Neutrophil (primary cell): Measurements from ENCODE around the gene BNC2.

ENCODE experiments used
- H3K27ac ChIP-seq: fragments of 200-600 bp; sonication (generic); 2 replicates; pipeline ENCODE4 v1.5.1; 2016; ENCODE audit warnings: mild to moderate bottlenecking, moderate library complexity
- H3K27me3 ChIP-seq: fragments of 200-600 bp; sonication (generic); 2 replicates; pipeline ENCODE4 v1.6.0; 2016; ENCODE audit warnings: mild to moderate bottlenecking
- H3K36me3 ChIP-seq: fragments of 200-600 bp; sonication (generic); 2 replicates; pipeline ENCODE4 v1.5.1; 2017
- H3K4me1 ChIP-seq, 2 experiments: fragments of 200-600 bp in 1 of 2; sonication (generic) in 1 of 2; 1 replicate in 1 of 2; 2 replicates in 1 of 2; pipeline versions ENCODE4 v1.5.1 to v1.6.1; 2013 to 2016; ENCODE audit warnings: low read depth in 1 of 2, low read length in 1 of 2, mild to moderate bottlenecking in 1 of 2, moderate library complexity in 1 of 2; ENCODE audit not compliant: control insufficient read depth in 1 of 2, insufficient read depth in 1 of 2
- H3K4me3 ChIP-seq, 2 experiments: fragments of 200-600 bp in 1 of 2; sonication (generic) in 1 of 2; 1 replicate in 1 of 2; 2 replicates in 1 of 2; pipeline ENCODE4 v1.5.1; 2013 to 2016; ENCODE audit warnings: low read depth in 1 of 2, low read length in 1 of 2, mild to moderate bottlenecking in 1 of 2, moderate library complexity in 1 of 2
- H3K9me3 ChIP-seq: fragments of 200-600 bp; sonication (generic); 2 replicates; pipeline ENCODE4 v1.5.1; 2016
- TF ChIP-seq, protein P1 (sequence below): fragments of 200-600 bp; sonication (generic); IDR thresholded peaks from 2 replicates; pipeline ENCODE4 v1.5.1; 2016; ENCODE audit warnings: antibody characterized with exemption

BNC2 gene

DNA sequence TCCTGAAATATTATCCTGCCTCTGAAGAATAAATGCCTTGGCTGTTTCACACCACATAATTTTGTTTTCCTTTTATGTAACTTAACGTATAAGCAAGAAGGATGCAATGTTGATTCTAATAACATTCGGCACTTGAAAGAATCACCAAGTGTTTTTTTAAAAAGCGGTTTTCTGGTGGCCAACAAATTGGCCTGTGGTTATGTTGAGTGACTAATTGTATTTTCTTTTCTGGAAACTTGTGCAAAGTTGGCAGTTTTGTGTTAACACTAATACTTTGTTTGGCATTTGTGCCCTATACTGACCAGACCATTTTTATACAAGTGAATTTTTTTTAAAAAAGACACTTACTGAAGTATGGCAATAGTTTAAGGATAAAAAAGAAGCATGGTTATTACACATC is 452.7 kb downstream of the BNC2 start:
- TF ChIP-seq, protein P1, sequence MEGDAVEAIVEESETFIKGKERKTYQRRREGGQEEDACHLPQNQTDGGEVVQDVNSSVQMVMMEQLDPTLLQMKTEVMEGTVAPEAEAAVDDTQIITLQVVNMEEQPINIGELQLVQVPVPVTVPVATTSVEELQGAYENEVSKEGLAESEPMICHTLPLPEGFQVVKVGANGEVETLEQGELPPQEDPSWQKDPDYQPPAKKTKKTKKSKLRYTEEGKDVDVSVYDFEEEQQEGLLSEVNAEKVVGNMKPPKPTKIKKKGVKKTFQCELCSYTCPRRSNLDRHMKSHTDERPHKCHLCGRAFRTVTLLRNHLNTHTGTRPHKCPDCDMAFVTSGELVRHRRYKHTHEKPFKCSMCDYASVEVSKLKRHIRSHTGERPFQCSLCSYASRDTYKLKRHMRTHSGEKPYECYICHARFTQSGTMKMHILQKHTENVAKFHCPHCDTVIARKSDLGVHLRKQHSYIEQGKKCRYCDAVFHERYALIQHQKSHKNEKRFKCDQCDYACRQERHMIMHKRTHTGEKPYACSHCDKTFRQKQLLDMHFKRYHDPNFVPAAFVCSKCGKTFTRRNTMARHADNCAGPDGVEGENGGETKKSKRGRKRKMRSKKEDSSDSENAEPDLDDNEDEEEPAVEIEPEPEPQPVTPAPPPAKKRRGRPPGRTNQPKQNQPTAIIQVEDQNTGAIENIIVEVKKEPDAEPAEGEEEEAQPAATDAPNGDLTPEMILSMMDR: no peak
- Histone ChIP-seq H3K36me3 (no peaks in the 10 kb centered on the region), H3K9me3 (no peaks in the 10 kb centered on the region), H3K27ac (no peak overlapping the region), H3K4me3 (no peak overlapping the region), H3K4me1 (peaks cover 0 to 9% of the 10 kb centered on the region in 2 experiments), H3K27me3 (no peaks in the 10 kb centered on the region)

DNA sequence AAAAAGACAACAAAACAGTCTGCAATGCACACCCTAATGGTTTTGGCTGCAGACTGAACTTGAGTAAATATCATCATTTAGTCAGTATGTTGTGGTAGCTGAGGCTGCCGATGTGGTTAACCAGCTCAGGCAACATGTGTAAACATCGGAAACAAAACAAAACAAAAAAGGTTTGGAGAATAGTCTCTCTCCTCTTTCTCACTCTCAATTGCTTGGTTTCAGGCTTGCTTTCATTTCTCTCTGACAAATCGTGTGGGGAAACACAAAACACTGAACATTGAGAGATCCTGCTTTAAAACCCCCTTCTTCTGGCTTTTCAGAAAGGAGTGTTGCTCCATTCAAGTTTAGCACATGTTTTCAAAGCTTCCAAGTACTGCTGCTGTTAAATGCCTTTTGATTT is 453.3 kb downstream of the BNC2 start:
- Histone ChIP-seq H3K4me3 (no peak overlapping the region), H3K4me1 (peaks cover 0 to 9% of the 10 kb centered on the region in 2 experiments), H3K36me3 (no peaks in the 10 kb centered on the region), H3K27ac (no peak overlapping the region), H3K9me3 (no peaks in the 10 kb centered on the region), H3K27me3 (no peaks in the 10 kb centered on the region)
- TF ChIP-seq, protein P1: no peak

- H3K4me3 ChIP-seq: no peak overlapping the region
- H3K27me3 ChIP-seq: no peaks in the 10 kb centered on the region
- peaks cover 0 to 9% of the 10 kb centered on the region in 2 experiments for H3K4me1 ChIP-seq
- no peaks in the 10 kb centered on the region for H3K9me3 ChIP-seq
- TF ChIP-seq, protein P1: no peak
- no peak overlapping the region for H3K27ac ChIP-seq
- H3K36me3 ChIP-seq: no peaks in the 10 kb centered on the region
These were observed 456.0 kb downstream of the BNC2 start for GRCh38 chr9:16414451-16414850.

DNA sequence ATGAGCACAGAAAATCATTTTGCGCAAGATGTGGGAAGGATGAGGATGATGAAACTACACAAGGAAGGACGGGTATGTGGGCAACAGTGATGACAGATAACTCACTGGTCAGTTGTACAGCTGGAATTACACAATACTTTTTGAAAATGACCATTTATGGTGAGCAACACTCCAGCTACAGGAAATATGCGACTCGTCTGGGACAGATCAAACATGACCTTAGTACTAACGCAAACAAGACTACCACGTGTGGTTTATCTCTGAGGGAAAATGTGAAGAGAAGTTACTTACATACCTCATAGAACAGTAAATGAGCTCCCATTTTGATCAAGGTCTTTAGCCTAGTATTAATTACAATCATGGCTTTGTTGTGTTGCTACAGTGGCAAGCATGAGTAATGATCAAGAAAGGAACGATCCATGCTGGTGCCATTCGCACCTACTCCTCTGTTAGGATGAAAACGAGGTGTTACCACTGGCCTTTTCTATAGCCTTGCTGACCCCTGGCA is 456.9 kb downstream of the BNC2 start:
- peaks cover 0 to 9% of the 10 kb centered on the region in 2 experiments for H3K4me1 ChIP-seq
- H3K27me3 ChIP-seq: no peaks in the 10 kb centered on the region
- no peaks in the 10 kb centered on the region for H3K9me3 ChIP-seq
- H3K36me3 ChIP-seq: no peaks in the 10 kb centered on the region
- no peak overlapping the region for H3K27ac ChIP-seq
- TF ChIP-seq, protein P1: no peak
- no peak overlapping the region for H3K4me3 ChIP-seq

GRCh38 chr9:16412740-16413139 is 457.7 kb downstream of the BNC2 start:
- H3K9me3 ChIP-seq: no peaks in the 10 kb centered on the region
- no peaks in the 10 kb centered on the region for H3K36me3 ChIP-seq
- no peak overlapping the region for H3K27ac ChIP-seq
- no peaks in the 10 kb centered on the region for H3K27me3 ChIP-seq
- TF ChIP-seq, protein P1: no peak
- no peak overlapping the region for H3K4me3 ChIP-seq
- peaks cover 0 to 9% of the 10 kb centered on the region in 2 experiments for H3K4me1 ChIP-seq

DNA sequence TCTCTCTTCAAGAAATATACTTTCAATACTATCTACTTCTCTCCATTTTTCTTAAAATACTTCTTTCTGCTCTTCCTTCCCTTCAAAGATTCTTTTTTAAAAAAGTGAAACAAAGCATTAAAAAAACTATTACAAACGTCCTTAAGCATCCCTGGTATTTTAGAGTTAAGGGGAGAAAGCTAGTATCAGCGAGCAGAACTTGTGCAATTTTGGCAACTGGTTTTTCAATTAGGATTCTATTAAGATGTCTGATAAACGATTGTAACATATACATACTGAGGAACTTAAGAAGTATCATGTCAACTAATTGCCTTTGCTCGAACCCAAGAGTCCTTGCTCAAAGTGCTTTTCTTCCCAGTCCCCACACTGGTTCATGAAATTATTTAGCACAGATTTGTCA is 459.2 kb downstream of the BNC2 start:
- Histone ChIP-seq H3K27ac (no peak overlapping the region), H3K36me3 (no peaks in the 10 kb centered on the region), H3K4me1 (peaks cover 0 to 9% of the 10 kb centered on the region in 2 experiments), H3K27me3 (no peaks in the 10 kb centered on the region), H3K9me3 (no peaks in the 10 kb centered on the region), H3K4me3 (no peak overlapping the region)
- TF ChIP-seq, protein P1: no peak
